GM21786 (cell line): ENCODE results near the gene MMEL1.
"Not testable (repeated sequence)": the region's sequence is repeated elsewhere in the genome, so short reads cannot be mapped to it uniquely, and the experiment has no call there.

Source experiments
- ATAC-seq: cut with Tn5 transposase; IDR thresholded peaks from one replicate; pipeline ENCODE4 v1.9.1; 2021; ENCODE audit not compliant: unreplicated experiment

The MMEL1 gene

GRCh38 chr1:2628933-2629626 is 3.7 kb downstream of the MMEL1 start:
- ATAC-seq, result no peak

GRCh38 chr1:2628191-2628932 is 4.5 kb downstream of the MMEL1 start:
- no peak for ATAC-seq

- ATAC-seq, result no peak
Measured at GRCh38 chr1:2627746-2628145, 5.1 kb downstream of the MMEL1 start.

GRCh38 chr1:2625748-2626147 is 7.1 kb downstream of the MMEL1 start:
- ATAC-seq, result not testable (repeated sequence)

- ATAC-seq, result no peak
Measured at GRCh38 chr1:2625311-2625710, 7.5 kb downstream of the MMEL1 start.

GRCh38 chr1:2624735-2625300 is 8.0 kb downstream of the MMEL1 start:
- ATAC-seq, result no peak

GRCh38 chr1:2623571-2624337 is 9.1 kb downstream of the MMEL1 start:
- ATAC-seq, result no peak

GRCh38 chr1:2617971-2618470 is 14.8 kb downstream of the MMEL1 start:
- no peak for ATAC-seq

GRCh38 chr1:2614145-2614544 is 18.7 kb downstream of the MMEL1 start:
- ATAC-seq, result no peak

GRCh38 chr1:2612591-2613365 is 20.0 kb downstream of the MMEL1 start:
- ATAC-seq, result no peak

GRCh38 chr1:2611621-2612437 is 21.0 kb downstream of the MMEL1 start:
- no peak for ATAC-seq

GRCh38 chr1:2611031-2611501 is 21.8 kb downstream of the MMEL1 start:
- ATAC-seq, result no peak

- ATAC-seq, result no peak
Measured at GRCh38 chr1:2610036-2610959, 22.5 kb downstream of the MMEL1 start.

GRCh38 chr1:2609319-2610035 is 23.3 kb downstream of the MMEL1 start:
- no peak for ATAC-seq

- no peak for ATAC-seq
Measured at GRCh38 chr1:2607641-2608091, 25.1 kb downstream of the MMEL1 start.

- ATAC-seq, result no peak
Measured at GRCh38 chr1:2606881-2607621, 25.8 kb downstream of the MMEL1 start.

- no peak for ATAC-seq
Measured at GRCh38 chr1:2606396-2606880, 26.4 kb downstream of the MMEL1 start.
